Smooth muscle cell (in vitro differentiated cells): ENCODE measurements around the gene CYP11A1. TPM values are rescaled to one million over a fixed set of nuclear protein-coding genes. Genes with fewer than 3 reads are reported as not detected.

Experiments used
- DNase-seq: peaks from one replicate; lab custom pipeline; 2025; ENCODE audit not compliant: unreplicated experiment; lab: John Stamatoyannopoulos, UW
- H2AFZ ChIP-seq: fragments of 200-600 bp; sonication (generic); 2 replicates; pipeline ENCODE4 v1.6.0; 2016; ENCODE audit warnings: antibody characterized with exemption, low read depth, mild to moderate bottlenecking
- H3F3A ChIP-seq: fragments of 200-600 bp; sonication (generic); 2 replicates; pipeline ENCODE4 v1.6.0; 2017; ENCODE audit warnings: antibody characterized with exemption, low read depth
- H3K27ac ChIP-seq: fragments of 200-600 bp; sonication (generic); 2 replicates; pipeline ENCODE4 v1.5.1; 2016; ENCODE audit warnings: low read depth, mild to moderate bottlenecking
- H3K27me3 ChIP-seq: fragments of 200-600 bp; sonication (generic); 2 replicates; pipeline ENCODE4 v1.6.1; 2016; ENCODE audit warnings: low read depth, mild to moderate bottlenecking
- H3K36me3 ChIP-seq: fragments of 200-600 bp; sonication (generic); 2 replicates; pipeline ENCODE4 v1.5.1; 2016; ENCODE audit warnings: low read depth
- H3K4me1 ChIP-seq: fragments of 200-600 bp; sonication (generic); 2 replicates; pipeline ENCODE4 v1.5.1; 2016; ENCODE audit warnings: low read depth
- H3K4me2 ChIP-seq: fragments of 200-600 bp; sonication (generic); 2 replicates; pipeline ENCODE4 v1.6.0; 2016; ENCODE audit warnings: mild to moderate bottlenecking
- H3K4me3 ChIP-seq: fragments of 200-600 bp; sonication (generic); 2 replicates; pipeline ENCODE4 v1.5.1; 2016; ENCODE audit warnings: mild to moderate bottlenecking
- H3K79me2 ChIP-seq: fragments of 200-600 bp; sonication (generic); 2 replicates; pipeline ENCODE4 v1.6.0; 2016; ENCODE audit warnings: low read depth, mild to moderate bottlenecking
- H3K9ac ChIP-seq: fragments of 200-600 bp; sonication (generic); 2 replicates; pipeline ENCODE4 v1.6.0; 2016; ENCODE audit warnings: low read depth
- H3K9me3 ChIP-seq: fragments of 200-600 bp; sonication (generic); replicated peaks from 2 replicates; pipeline ENCODE4 v1.5.1; 2016; ENCODE audit warnings: low read depth
- H4K20me1 ChIP-seq: fragments of 200-600 bp; sonication (generic); 2 replicates; pipeline ENCODE4 v1.6.0; 2016; ENCODE audit warnings: low read depth
- WGBS: methylation state at CpG from one replicate; pipeline ENCODE4 v1.1.7; 2016; ENCODE audit warnings: low lambda C conversion rate; 5-methylcytosine and 5-hydroxymethylcytosine counted together
- polyA plus RNA-seq: library from polyadenylated mRNA; unstranded; fragments of >200 nt; fragmentation: Nextera tagmentation; extraction: Ambion mirVana; gene quantifications from 2 replicates; pipeline ENCODE4 v1.2.1, GENCODE V29; 2016
- total RNA-seq: library from RNA; depleted of rRNA; stranded (reverse); fragments of >200 nt; gene quantifications from 2 replicates; pipeline ENCODE4 v1.2.3, GENCODE V29; 2014
- TF ChIP-seq, protein P1 (sequence below): fragments of 200-600 bp; sonication (generic); IDR thresholded peaks from 2 replicates; pipeline ENCODE4 v1.5.1; 2017; ENCODE audit warnings: borderline replicate concordance, mild to moderate bottlenecking, antibody characterized with exemption; ENCODE audit not compliant: insufficient read depth, poor library complexity, severe bottlenecking

Gene CYP11A1
- total and polyA plus RNA-seq, 2 experiments from 2014 or later, result 3.5 to 6.6 TPM

- Histone ChIP-seq H3K9me3 (no peaks in the 10 kb centered on the region), H2AFZ (no peak overlapping the region), H4K20me1 (no peaks in the 10 kb centered on the region), H3K4me3 (no peak overlapping the region), H3K4me2 (no peak overlapping the region), H3K9ac (no peak overlapping the region), H3K4me1 (peaks cover 17% of the 10 kb centered on the region), H3K27ac (no peak overlapping the region), H3K27me3 (no peaks in the 10 kb centered on the region), H3K36me3 (no peaks in the 10 kb centered on the region), H3K79me2 (no peaks in the 10 kb centered on the region), H3F3A (peaks cover 17% of the 10 kb centered on the region)
- DNase-seq, result no peak
- 90% methylated on average over 5 of the region's 5 CpGs for WGBS
- TF ChIP-seq, protein P1, sequence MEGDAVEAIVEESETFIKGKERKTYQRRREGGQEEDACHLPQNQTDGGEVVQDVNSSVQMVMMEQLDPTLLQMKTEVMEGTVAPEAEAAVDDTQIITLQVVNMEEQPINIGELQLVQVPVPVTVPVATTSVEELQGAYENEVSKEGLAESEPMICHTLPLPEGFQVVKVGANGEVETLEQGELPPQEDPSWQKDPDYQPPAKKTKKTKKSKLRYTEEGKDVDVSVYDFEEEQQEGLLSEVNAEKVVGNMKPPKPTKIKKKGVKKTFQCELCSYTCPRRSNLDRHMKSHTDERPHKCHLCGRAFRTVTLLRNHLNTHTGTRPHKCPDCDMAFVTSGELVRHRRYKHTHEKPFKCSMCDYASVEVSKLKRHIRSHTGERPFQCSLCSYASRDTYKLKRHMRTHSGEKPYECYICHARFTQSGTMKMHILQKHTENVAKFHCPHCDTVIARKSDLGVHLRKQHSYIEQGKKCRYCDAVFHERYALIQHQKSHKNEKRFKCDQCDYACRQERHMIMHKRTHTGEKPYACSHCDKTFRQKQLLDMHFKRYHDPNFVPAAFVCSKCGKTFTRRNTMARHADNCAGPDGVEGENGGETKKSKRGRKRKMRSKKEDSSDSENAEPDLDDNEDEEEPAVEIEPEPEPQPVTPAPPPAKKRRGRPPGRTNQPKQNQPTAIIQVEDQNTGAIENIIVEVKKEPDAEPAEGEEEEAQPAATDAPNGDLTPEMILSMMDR, result no peak
These were observed 34.9 kb upstream of the CYP11A1 start for GRCh38 chr15:74402337-74402841.

DNA sequence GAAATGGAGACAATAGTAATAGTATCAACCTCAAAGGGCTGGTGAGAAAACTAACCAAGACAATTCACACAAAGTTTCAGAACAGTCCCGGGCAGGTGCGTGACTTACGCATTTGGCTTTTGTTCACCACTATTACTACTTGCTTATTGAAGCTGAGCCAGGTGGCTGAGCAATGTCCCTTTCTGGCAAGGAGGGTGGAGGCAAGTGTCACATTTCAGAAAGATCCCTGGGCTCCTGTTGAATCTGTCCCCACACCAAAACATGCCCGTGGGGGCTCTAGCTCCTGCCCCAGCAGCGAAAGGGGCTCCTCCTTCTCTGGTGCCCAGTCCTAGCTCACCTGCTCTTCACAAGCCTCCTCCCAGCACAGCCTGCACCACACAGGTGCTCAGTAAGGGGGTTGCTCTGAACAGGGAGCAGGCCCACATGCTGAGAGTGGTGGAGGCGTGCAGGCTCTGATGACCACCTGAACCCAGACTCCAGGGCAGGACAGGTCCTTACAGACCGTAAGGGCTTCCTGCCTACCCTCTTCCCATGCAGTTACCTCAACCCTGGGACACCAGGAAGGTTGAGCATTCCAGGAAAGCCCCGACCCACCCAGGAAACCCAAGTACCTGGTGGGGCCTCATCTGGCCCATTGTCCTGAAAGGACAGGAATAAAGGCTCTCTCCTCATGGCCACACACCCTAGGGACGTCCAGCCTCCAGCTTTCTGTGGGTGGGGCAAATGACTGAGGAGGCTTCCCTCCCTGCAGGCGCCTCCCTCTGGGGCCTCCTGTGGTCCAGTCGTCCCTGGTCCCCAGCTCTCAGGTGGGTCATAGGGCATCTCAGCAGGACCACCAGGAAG is 33.7 kb upstream of the CYP11A1 start:
- Histone ChIP-seq H3K27ac (no peak overlapping the region), H3F3A (peaks cover 5% of the 10 kb centered on the region), H3K9me3 (no peaks in the 10 kb centered on the region), H3K4me3 (no peak overlapping the region), H2AFZ (no peak overlapping the region), H4K20me1 (no peaks in the 10 kb centered on the region), H3K4me2 (no peak overlapping the region), H3K4me1 (peaks cover 14% of the 10 kb centered on the region), H3K36me3 (no peaks in the 10 kb centered on the region), H3K79me2 (no peaks in the 10 kb centered on the region), H3K27me3 (no peaks in the 10 kb centered on the region), H3K9ac (no peak overlapping the region)
- WGBS, result 76% methylated on average over 11 of the region's 11 CpGs
- DNase-seq, result no peak
- TF ChIP-seq, protein P1, result no peak

GRCh38 chr15:74400313-74400860 is 32.9 kb upstream of the CYP11A1 start:
- Histone ChIP-seq H3F3A (no peaks in the 10 kb centered on the region), H3K9me3 (no peaks in the 10 kb centered on the region), H3K36me3 (no peaks in the 10 kb centered on the region), H2AFZ (no peak overlapping the region), H3K79me2 (no peaks in the 10 kb centered on the region), H3K27me3 (no peaks in the 10 kb centered on the region), H3K4me3 (no peak overlapping the region), H3K4me1 (peaks cover 18% of the 10 kb centered on the region), H4K20me1 (no peaks in the 10 kb centered on the region), H3K4me2 (peak overlapping the region; percentile 61), H3K27ac (peak overlapping the region; percentile 43), H3K9ac (no peak overlapping the region)
- WGBS, result 86% methylated on average over 10 of the region's 10 CpGs
- DNase-seq, result no peak
- TF ChIP-seq, protein P1, result no peak
